HG03460 (cell line): Measurements from ENCODE around the gene ZNF79.

Experiments
- ATAC-seq: cut with Tn5 transposase; IDR thresholded peaks from one replicate; pipeline ENCODE4 v1.9.1; 2021; ENCODE audit not compliant: unreplicated experiment

Gene ZNF79

DNA sequence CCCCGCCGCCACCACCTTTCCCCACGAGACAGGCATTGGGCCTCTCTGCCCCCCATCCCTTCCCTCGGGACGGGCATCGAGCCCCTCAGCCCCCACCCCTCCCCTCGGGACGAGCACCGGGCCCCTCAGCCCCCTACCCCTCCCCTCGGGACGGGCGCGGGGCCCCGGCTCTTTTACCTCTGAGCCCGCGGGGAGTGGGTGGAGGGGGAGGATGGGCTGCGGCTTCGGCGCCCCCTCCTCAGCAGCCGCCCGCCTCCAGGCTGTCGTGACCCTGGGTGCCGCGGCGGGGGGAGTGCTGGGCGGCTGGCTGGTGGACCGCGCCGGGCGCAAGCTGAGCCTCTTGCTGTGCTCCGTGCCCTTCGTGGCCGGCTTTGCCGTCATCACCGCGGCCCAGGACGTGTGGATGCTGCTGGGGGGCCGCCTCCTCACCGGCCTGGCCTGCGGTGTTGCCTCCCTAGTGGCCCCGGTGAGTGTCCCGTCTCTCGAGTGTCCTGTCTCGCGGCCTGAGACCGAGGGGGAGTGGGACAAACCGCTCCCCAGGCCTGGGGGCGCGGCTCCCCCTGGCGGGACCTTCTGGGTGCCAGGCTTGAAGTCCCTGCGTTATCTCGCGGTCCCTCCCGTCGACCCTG lies 26.4 kb upstream of the ZNF79 start:
- no peak for ATAC-seq

DNA sequence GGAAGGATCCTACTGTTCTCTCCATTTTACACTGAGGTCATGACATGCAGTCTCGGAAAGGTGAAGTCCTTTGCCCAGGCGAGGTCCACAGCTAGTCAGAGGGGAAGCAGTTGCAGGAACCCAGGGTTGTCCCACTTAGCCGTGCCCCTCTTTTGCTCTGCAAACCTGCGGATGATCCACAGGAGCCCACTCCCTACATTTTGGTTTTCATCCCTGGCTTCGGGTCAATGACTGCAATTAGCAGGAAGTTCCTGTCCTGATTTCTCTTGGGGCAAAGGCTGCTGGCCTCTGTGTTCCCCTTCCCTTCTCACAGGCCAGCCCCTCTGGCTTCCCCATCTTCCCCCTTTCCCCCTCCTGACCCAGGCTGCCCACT lies 25.9 kb upstream of the ZNF79 start:
- no peak for ATAC-seq

DNA sequence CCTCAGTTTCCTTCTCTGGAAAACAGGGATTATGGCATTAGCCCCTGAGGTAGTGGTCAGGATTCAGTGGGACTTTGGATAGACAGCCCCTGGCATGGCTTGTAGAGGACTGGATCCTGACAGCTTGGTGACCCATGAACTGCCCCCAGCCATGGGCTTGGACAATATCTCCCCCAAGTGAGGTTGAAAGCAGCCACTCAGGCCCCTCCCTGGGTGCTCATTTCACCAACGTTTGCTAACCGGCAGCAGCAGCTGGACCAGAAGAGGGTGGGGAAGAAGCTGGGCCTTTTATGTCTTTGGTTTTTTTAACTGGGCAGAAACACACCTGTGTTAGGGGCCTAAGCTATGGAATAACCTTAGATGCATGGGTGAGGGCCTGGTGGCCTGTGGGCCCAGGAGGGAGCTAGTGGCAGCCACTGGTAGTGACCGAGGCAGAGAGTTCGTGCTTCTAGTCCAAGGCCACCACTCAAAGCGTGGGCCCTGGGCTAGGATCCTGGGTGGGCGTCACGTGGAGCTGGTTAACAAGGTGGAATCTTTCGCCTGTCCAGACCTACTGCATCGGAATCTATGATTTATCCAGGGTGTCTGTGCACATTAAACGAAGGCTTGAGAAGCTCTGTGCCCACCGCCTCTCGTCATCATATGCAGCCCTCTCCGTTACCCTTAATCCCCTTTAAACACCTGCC lies 25.3 kb upstream of the ZNF79 start:
- no peak for ATAC-seq

DNA sequence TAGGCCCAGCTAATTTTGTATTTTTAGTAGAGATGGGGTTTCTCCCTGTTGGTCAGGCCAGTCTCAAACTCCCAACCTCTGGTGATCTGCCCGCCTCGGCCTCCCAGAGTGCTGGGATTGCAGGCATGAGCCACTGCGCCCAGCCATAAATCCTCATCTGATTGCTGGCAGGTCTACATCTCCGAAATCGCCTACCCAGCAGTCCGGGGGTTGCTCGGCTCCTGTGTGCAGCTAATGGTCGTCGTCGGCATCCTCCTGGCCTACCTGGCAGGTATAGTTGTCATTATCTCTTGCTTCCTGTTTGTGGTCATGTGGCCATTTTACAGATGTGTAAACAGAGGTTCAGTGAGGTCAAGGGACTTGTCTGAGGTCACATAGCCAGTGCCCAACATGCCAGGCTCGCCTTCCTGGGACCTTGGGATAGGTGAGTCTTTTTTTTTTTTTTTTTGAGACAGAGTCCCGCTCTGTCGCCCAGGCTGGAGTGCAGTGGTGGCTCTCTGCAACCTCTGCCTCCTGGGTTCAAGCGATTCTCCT lies 24.4 kb upstream of the ZNF79 start:
- ATAC-seq: no peak

DNA sequence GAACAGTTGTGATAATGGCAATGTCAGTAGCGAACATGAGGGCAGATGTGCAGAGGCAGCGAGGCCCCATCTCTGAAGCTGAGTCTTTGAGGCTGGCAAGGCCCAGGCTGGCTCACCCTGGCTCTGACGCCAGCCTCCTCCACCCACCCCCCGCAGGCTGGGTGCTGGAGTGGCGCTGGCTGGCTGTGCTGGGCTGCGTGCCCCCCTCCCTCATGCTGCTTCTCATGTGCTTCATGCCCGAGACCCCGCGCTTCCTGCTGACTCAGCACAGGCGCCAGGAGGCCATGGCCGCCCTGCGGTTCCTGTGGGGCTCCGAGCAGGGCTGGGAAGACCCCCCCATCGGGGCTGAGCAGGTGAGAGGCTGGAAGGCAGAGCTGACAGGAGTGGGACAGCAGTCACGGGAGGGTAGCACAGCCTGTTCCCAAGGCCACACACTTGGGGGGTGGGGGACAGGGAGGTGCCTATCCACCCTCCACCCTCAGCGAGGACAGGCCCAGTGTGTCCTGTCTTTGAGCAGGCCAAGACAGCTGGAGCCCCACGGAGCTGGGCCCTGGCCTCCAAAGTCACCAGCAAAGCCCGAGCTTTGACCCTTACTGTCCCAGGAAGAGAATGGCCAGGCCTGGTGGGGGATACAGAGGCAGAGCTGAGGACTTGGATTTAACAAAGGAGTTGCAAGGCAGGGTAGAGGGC lies 21.6 kb upstream of the ZNF79 start:
- no peak for ATAC-seq

DNA sequence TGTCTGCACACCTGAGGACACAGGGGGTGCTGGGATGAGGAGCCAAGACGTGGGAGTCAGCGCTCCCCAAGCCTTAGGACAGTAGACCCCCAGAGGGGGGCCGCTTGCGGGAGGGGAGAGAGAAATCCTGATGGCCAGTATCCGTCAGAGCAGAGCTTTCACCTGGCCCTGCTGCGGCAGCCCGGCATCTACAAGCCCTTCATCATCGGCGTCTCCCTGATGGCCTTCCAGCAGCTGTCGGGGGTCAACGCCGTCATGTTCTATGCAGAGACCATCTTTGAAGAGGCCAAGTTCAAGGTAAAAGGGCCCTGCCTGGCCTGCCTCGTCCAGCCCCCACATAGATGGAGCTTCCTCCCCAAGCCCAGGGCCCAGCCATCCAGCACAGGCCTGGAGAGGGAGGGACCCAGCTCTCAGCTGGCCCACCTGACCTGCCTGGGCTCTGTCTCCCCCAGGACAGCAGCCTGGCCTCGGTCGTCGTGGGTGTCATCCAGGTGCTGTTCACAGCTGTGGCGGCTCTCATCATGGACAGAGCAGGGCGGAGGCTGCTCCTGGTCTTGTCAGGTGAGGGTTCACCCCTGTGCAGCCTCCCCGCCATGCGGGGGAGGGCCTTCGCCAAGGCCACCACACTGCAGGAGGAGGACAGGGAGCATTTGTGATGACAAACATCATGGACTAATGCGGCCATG lies 20.5 kb upstream of the ZNF79 start:
- no peak for ATAC-seq

DNA sequence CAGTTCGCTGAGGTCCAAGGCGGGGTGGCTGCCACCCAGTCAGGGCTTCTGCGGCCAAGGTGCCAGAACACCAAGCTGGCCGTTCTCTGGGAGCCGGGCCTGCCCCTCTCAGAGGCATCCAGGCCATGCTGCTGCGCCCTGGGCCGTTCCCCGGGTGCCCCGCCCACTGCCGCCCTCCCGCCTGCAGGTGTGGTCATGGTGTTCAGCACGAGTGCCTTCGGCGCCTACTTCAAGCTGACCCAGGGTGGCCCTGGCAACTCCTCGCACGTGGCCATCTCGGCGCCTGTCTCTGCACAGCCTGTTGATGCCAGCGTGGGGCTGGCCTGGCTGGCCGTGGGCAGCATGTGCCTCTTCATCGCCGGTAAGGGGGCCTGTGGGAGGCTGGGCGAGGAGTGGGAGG lies 19.6 kb upstream of the ZNF79 start:
- no peak for ATAC-seq

DNA sequence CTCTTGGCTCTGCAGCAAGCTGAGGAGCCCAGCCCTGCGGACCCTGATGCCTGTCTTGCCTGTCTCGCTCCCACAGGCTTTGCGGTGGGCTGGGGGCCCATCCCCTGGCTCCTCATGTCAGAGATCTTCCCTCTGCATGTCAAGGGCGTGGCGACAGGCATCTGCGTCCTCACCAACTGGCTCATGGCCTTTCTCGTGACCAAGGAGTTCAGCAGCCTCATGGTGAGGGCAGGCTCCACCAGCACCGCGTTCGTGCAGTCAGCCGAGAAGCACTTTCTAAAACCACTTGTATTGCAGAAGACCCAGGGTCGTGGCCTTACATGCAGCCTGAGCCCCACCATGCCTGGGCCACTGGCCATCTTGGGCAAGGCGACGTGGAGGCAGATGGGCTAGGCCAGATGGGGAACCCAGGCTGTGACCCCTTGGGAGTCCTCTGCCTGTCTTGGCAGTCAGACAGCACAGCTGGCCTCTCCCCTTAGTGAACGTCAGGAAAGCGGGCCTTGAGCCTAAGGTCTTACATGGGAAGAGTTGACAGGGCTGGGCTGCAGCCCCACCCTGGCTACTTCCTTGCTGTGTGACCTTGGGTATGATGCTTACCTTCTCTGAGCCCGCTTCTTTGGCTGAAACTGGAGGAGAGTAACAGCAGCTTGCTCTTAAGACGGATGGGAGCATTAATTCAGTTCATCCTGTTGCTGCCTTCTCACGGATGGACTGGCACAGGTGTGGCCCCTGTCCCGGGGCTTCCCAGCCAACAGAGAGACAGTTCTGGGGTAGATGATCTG lies 18.6 kb upstream of the ZNF79 start:
- ATAC-seq: no peak

DNA sequence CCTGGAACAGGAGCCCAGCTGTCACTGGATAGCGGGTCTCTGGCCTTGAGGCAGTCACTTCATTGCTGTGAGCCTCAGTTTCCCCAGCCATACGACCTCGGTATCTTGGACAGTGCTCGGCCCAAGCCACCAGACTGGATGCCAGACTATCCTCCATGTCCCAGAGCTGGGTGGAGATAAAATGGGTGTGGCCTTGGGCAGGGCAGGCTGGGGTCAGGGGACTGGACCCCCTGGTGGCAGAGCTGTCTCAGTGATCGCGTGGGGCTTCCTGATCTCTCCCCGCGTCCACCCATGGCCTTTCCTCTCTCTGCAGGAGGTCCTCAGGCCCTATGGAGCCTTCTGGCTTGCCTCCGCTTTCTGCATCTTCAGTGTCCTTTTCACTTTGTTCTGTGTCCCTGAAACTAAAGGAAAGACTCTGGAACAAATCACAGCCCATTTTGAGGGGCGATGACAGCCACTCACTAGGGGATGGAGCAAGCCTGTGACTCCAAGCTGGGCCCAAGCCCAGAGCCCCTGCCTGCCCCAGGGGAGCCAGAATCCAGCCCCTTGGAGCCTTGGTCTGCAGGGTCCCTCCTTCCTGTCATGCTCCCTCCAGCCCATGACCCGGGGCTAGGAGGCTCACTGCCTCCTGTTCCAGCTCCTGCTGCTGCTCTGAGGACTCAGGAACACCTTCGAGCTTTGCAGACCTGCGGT lies 17.2 kb upstream of the ZNF79 start:
- no peak for ATAC-seq

DNA sequence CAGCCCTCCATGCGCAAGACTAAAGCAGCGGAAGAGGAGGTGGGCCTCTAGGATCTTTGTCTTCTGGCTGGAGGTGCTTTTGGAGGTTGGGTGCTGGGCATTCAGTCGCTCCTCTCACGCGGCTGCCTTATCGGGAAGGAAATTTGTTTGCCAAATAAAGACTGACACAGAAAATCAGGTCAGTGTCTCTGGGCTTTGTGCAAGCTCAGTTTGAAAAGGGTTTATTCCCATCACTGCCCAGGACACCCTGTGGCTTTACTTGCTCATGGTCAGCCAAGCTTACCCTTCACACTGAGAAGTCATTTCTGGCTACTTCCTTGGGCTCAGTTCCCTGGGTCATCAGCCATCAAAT lies 16.7 kb upstream of the ZNF79 start:
- ATAC-seq: no peak

DNA sequence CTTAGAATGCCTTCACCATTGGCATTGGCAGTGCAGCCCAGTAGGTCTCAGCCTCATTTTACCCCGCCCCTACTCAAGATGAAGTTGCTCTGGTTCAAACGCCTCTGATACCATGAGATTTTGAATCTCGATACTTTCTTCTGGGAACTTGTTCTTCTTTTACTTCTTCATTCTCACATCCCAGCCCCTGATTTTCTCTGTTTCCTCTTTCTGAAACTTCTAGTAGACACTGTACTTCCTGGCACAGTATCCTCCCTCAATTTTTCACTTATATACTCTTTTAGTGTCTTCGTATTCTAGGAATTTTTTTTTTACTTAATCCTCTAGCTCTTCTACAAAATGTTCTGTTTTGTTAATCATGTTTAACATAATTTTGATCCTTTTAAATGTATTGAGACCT lies 13.1 kb upstream of the ZNF79 start:
- no peak for ATAC-seq

DNA sequence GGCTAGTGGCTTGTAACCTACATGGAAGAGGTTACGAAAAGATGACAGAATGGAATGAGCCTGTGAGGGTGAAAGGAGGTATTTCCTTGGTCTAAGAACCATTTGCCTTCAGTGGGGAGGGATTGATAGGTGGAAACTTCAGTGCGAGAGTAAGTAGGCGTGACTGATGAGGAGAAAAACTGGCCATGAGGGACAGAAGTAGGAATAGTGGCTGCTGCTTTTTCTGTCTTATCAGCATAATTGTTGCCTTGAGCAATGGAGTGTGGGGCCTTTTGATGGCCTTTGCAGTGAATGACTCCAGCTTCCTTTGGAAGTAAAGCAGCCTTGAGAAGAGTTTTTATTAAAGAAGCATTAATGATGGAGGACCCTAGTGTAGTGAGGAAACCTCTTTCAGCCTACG lies 9.0 kb upstream of the ZNF79 start:
- ATAC-seq: no peak

DNA sequence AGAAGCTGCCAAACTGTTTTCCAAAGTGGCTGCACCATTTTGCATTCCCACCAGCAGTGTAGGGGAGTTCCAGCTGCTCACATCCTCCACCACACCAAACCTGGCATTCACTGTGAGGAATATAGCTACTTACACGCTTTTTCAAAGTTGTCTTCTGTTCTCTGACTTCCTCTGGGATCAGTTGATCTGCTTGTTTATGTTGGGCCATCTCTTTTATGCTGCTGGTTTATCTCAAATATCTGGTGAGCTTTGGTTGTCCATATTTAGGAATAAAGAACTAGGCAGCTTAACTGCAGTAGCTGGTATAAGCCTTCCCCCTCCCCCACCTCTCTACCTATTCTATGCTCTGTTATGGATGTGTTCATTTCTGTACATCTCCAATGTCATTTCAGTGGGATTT lies 8.5 kb upstream of the ZNF79 start:
- ATAC-seq: no peak

DNA sequence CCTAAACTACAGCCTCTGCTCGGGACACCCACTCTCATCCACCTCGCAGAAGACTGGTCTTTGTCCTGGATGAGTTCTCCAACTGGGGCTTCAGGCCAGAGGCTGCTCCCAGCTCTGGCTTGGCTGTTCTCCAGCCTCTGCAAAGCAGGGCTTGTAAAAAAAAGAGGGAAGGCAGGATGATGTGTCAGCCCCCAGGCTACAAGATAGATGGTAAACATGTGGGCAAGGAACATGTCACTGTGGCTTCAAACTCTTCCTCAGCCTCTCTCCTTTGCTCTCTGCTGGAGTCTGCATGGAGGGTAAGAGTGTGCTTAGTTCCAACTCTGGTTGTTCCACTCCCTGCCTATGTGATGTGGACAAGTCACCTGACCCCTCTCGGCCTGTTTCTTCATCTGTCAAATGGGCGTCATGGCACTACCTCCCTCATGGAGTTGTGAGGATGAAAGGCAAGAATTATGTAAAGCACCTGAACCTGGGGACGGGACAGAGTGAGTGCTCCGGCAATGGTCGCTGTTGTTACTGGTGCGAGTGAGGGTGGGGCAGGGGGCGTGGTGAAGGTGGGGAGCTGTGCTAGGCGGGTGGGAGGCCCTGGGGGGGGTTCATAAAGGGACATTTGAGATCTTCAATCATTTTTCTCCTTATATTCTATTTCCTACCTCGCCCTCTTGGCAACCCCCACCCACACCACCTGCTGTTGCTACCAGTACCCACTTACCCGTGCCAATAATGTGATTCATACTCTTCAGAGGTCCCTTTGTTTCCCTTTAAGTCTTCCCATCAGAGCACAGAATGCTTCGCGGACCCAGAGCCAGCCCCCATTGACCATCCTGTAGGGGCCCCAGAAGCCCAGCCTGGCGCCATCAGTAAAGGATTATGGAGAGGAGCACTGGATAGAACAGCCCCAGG lies 6.8 kb upstream of the ZNF79 start:
- no peak for ATAC-seq

DNA sequence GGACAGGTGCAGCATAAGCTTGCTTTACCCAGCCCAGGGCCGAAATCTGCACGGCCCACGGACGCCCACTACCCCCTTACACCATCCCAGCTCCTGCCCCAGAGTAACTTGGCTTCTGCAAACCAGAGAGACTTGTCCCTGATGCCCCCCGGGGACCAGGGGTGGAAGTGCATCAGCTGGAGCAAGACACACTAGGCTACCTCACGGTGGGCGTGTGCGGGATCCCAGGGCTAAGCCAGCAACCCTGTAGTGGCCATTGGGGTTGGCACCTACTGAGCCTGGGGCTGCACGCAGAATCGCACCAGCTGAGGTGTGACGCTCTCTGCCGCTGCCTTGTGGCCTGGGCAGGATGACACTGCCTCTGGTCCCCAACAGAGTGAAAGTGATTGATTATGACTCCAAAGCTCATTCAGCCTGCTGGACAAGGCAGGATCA lies 6.1 kb upstream of the ZNF79 start:
- no peak for ATAC-seq

DNA sequence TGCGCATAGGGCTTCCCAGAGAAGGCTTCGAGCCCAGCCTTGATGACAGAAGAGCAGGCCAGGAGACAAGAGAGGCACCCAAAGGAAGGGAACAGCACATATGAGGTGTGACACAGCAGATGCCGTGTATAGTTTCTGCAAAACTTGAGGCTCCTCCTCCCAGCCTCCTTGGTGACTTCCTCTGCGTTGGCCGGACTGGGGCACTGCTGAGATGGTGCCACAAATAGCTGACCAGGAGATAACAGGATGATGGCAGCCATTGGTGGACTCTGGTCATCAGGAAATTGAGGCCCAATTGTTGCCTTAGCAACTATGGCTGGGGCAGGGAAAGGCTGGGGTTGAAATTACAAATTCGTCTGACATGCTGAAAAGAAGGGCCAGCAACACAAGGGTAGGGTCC lies 4.8 kb upstream of the ZNF79 start:
- no peak for ATAC-seq

DNA sequence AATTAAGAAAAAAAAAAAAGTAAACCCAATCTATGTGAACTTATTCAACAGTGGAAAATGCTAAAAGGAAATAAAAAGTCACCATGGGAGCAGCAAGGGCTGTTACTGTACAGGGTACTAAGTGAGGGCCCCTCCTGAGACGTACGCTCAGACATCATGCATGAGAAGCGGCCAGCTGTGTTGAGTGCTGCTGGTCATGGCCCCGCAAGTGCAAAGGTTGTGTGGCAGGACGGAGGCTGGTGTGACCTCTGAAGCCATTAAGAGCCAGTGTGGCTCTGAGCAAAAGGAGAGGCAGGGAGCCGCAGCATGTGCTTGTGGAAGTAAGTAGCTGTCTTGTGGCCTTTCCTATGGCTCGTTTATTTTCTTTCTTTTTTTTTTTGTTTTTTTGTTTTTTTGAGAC lies 3.1 kb upstream of the ZNF79 start:
- ATAC-seq: no peak

DNA sequence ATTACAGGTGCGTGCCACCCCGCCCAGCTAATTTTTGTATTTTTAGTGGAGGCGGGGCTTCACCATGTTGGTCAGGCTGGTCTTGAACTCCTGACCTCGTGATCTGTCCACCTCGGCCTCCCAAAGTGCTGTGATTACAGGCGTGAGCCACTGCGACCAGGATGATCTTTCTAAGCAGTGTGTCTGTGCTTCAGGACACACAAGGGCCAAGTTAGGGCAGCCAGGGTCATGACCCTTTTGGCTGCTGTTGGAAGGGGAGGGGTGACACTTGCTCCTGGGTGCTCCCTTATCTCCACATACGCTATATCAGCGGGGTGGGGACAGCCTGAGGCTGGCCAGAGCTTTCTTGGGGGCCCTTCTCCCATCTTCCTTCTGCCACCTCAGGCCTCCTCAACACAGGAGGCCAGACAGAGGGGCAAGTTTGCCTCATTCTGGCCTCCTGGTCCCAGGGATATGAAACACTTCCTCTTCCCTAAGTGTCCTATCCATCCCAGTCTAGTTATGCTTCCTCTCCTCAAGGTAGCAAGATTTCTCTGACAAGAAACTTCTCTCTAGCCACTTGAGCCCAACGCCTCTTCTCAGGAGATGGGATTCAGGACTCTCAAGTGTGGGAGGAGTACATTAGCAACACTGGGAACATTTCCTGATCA lies 1.9 kb upstream of the ZNF79 start:
- no peak for ATAC-seq

DNA sequence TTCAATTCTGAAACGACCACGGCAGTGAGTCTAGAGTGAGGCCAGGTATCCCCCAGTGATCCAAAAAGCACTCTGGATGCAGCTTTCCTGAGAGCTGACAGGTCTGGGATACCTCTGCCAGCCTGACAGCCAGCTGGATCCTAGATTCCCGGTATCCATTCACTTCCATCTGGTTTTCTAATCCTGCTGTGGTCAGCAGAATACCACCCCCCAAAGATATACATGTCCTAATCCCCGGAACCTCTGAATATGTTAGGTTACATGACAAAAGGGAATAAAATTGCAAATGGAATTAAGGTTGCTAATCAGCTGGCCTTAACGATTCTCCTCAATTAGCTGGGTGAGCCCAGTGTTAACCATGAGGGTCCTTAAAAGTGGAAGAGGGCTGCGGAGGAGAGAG lies 1.4 kb upstream of the ZNF79 start:
- no peak for ATAC-seq
